Suprapubic skin (tissue), 3 donors: ENCODE measurements around the gene CCDC150.

Source experiments
- POLR2A ChIP-seq, 2 donors: fragments of 450-650 bp; IDR thresholded peaks; one replicate each; pipeline ENCODE4 v1.6.1; 2017; ENCODE audit warnings: antibody characterized with exemption in 2 of 2, mild to moderate bottlenecking in 2 of 2, moderate library complexity in 2 of 2
- TF ChIP-seq, protein P1 (sequence below), 2 donors: fragments of 200-600 bp in 1 of 2; fragments of 450-650 bp in 1 of 2; sonication (generic) in 1 of 2; IDR thresholded peaks; one replicate each; pipeline ENCODE4 v1.5.1; 2016 to 2019; ENCODE audit warnings: antibody characterized with exemption in 2 of 2, mild to moderate bottlenecking in 1 of 2, moderate library complexity in 1 of 2

DNA sequence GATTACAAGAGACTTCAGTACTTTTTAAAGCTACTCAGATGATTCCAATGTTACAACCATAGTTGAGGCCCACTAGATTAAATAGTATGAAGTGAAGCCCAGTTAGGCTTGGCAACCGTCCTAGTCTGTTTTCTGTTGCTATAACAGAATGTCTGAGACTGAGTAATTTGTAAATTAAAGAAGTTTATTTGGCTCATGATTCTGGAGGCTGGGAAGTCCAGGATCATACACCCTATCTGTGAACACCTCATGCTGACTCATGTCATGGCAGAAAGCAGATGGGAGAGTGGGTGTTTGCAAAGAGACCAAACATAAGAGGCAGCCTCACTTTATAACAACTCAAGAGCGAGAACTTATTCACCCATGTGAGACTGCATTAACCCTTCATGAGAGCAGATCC lies 63.1 kb downstream of the CCDC150 start:
- TF ChIP-seq, protein P1, sequence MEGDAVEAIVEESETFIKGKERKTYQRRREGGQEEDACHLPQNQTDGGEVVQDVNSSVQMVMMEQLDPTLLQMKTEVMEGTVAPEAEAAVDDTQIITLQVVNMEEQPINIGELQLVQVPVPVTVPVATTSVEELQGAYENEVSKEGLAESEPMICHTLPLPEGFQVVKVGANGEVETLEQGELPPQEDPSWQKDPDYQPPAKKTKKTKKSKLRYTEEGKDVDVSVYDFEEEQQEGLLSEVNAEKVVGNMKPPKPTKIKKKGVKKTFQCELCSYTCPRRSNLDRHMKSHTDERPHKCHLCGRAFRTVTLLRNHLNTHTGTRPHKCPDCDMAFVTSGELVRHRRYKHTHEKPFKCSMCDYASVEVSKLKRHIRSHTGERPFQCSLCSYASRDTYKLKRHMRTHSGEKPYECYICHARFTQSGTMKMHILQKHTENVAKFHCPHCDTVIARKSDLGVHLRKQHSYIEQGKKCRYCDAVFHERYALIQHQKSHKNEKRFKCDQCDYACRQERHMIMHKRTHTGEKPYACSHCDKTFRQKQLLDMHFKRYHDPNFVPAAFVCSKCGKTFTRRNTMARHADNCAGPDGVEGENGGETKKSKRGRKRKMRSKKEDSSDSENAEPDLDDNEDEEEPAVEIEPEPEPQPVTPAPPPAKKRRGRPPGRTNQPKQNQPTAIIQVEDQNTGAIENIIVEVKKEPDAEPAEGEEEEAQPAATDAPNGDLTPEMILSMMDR (IDR thresholded peaks at IDR 0.05) = no peak
- TF ChIP-seq POLR2A (IDR thresholded peaks at IDR 0.05) = no peak
